ENCODE data around the gene SPIN2B.
"Not testable (repeated sequence)": the region's sequence is repeated elsewhere in the genome, so short reads cannot be mapped to it uniquely, and the experiment has no call there.

DNA sequence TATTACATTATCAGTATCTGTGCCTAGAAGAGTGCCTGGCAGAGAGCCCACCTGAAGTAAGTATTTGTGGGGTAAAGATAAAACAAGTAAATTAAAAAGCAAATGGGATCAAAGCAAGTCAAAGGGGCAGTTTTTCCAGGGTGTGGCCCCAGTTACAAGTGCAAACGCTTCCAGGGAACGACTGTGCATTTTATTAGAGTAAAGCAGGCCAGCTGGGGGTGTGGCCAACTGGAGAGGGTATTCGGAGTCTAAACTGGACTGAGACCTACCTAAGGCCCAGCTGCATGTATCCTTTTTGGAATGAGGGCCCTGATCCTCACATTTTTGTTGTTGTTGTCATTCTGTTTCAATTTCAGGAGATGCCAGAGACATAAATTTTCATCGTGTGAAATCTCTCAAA lies 3.8 kb downstream of the SPIN2B start:
- TF ChIP-seq, protein P1, sequence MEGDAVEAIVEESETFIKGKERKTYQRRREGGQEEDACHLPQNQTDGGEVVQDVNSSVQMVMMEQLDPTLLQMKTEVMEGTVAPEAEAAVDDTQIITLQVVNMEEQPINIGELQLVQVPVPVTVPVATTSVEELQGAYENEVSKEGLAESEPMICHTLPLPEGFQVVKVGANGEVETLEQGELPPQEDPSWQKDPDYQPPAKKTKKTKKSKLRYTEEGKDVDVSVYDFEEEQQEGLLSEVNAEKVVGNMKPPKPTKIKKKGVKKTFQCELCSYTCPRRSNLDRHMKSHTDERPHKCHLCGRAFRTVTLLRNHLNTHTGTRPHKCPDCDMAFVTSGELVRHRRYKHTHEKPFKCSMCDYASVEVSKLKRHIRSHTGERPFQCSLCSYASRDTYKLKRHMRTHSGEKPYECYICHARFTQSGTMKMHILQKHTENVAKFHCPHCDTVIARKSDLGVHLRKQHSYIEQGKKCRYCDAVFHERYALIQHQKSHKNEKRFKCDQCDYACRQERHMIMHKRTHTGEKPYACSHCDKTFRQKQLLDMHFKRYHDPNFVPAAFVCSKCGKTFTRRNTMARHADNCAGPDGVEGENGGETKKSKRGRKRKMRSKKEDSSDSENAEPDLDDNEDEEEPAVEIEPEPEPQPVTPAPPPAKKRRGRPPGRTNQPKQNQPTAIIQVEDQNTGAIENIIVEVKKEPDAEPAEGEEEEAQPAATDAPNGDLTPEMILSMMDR (IDR thresholded peaks at IDR 0.05; ENCODE audit: low read length) = not testable (repeated sequence)
- TF ChIP-seq EZH2 (optimal IDR thresholded peaks at IDR 0.05; ENCODE audit: low read depth, low read length); EZH2phosphoT487 (IDR thresholded peaks at IDR 0.05; ENCODE audit: low read length): not testable (repeated sequence)

Data from MM.1S (cell line).